ENCODE results near the gene ADAM12. TPM values are rescaled to one million over a fixed set of nuclear protein-coding genes. Genes with fewer than 3 reads are reported as not detected.
A peak's percentile ranks its signal among the peaks of the same experiment; 100 is the strongest.

ADAM12 gene
- total and polyA plus RNA-seq, 2 donors (not counting 1 experiment from before 2014, with no cell fraction given) = 21.0 to 56.9 TPM

DNA sequence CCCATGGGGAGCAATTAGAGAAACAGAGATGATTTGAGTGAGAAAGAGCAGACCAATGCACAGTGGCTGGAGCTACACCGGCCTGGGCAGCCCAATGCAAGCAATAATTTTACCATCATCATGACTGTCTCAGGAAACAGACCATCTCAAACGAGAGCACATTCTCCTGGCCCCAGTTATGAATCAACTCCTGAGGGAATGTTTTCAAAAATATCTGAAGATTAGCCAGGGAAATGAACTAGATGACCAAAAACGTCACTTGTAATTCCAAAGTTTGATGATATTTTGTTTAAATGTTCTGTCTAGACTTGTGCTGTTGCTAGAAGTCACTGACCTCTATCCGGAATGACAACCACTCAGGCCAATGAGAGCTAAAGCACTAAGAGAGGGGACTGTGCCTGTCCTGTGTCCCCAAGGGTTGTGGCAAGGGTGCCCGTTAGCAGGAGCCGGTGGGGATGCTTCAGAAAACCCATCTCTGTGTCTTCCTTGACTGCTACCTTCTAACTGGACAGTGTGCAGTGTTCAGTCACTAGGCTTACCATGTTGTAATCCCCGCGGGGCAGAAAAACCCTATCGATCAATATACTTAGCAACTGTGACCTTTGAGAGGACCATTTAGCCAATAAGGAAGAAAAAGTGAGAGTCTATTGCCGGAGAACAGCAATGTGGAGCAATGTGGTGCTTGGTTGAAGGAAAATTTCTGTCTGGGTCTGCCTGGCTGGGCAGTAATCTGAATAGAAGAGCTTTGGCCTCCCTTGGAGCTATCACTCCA, 202.4 kb downstream of the ADAM12 start:
- Histone ChIP-seq H3K79me2 (ENCODE audit: control insufficient read depth, insufficient read depth, low read length) (no peaks in the 10 kb centered on the region), H3K27ac (ENCODE audit: insufficient read depth, low read length) (no peak overlapping the region)

DNA sequence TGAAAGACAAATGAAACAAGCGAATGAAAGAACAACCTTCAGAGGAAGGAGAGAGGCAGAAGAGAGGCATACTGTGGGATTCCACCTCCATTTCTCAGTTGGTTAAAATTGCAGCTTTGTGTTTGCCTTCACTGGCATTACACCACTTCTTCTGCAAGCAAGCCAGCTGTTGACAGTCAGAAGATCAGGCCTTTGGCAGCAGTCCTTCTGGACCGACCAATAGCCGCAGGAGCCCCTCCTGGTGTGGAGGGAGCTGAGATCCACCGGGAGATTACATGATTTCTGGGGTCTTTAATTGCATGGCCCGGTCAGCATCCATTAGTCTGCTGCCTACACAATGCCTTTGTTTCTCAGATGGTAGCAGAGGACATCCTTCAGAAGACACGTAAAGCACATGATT, 206.7 kb downstream of the ADAM12 start:
- Histone ChIP-seq H3K36me3 (ENCODE audit: control insufficient read depth, insufficient read depth, low read length) (no peaks in the 10 kb centered on the region), H4K20me1 (ENCODE audit: control insufficient read depth, extremely low read depth, insufficient read depth, low read length) (no peaks in the 10 kb centered on the region), H3K27me3 (ENCODE audit: control insufficient read depth, insufficient read depth, low read length) (no peaks in the 10 kb centered on the region), H2AFZ (ENCODE audit: low read length) (no peak overlapping the region), H3K9ac (ENCODE audit: insufficient read depth, low read length) (no peak overlapping the region), H3K4me2 (ENCODE audit: extremely low read depth, insufficient read depth, low read length) (no peak overlapping the region), H3K27ac (ENCODE audit: insufficient read depth, low read length) (no peak overlapping the region), H3K79me2 (ENCODE audit: control insufficient read depth, insufficient read depth, low read length) (no peaks in the 10 kb centered on the region), H3K4me1 (ENCODE audit: control insufficient read depth, extremely low read depth, insufficient read depth, low read length) (no peaks in the 10 kb centered on the region), H3K9me3 (ENCODE audit: control insufficient read depth, insufficient read depth, low read depth, low read length) (no peaks in the 10 kb centered on the region), H3K4me3 (replicated peaks in 1 of 4; ENCODE audit: control extremely low read depth in 1 of 4, insufficient read depth in 1 of 4, low read depth in 3 of 4, low read length in 4 of 4) (no peak overlapping the region)
- peak in 1 of 2 donors; percentile 12 for DNase-seq (ENCODE audit: low read depth in 2 of 2)
- TF ChIP-seq EZH2 (IDR thresholded peaks at IDR 0.05; ENCODE audit: low read length, missing control alignments) = no peak
- TF ChIP-seq, protein P1, sequence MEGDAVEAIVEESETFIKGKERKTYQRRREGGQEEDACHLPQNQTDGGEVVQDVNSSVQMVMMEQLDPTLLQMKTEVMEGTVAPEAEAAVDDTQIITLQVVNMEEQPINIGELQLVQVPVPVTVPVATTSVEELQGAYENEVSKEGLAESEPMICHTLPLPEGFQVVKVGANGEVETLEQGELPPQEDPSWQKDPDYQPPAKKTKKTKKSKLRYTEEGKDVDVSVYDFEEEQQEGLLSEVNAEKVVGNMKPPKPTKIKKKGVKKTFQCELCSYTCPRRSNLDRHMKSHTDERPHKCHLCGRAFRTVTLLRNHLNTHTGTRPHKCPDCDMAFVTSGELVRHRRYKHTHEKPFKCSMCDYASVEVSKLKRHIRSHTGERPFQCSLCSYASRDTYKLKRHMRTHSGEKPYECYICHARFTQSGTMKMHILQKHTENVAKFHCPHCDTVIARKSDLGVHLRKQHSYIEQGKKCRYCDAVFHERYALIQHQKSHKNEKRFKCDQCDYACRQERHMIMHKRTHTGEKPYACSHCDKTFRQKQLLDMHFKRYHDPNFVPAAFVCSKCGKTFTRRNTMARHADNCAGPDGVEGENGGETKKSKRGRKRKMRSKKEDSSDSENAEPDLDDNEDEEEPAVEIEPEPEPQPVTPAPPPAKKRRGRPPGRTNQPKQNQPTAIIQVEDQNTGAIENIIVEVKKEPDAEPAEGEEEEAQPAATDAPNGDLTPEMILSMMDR (conservative IDR thresholded peaks at IDR 0.05 in 1 of 2, IDR thresholded peaks at IDR 0.05 in 1 of 2; ENCODE audit: low read depth in 1 of 2, low read length in 2 of 2) = no peak

More for the DNA sequence above, 202.4 kb downstream of the ADAM12 start:
- Histone ChIP-seq H3K9ac (ENCODE audit: insufficient read depth, low read length) (no peak overlapping the region), H3K27me3 (ENCODE audit: control insufficient read depth, insufficient read depth, low read length) (no peaks in the 10 kb centered on the region), H3K4me1 (ENCODE audit: control insufficient read depth, extremely low read depth, insufficient read depth, low read length) (no peaks in the 10 kb centered on the region), H3K9me3 (ENCODE audit: control insufficient read depth, insufficient read depth, low read depth, low read length) (no peaks in the 10 kb centered on the region), H3K4me3 (replicated peaks in 1 of 4; ENCODE audit: control extremely low read depth in 1 of 4, insufficient read depth in 1 of 4, low read depth in 3 of 4, low read length in 4 of 4) (no peak overlapping the region), H4K20me1 (ENCODE audit: control insufficient read depth, extremely low read depth, insufficient read depth, low read length) (no peaks in the 10 kb centered on the region), H3K36me3 (ENCODE audit: control insufficient read depth, insufficient read depth, low read length) (no peaks in the 10 kb centered on the region), H2AFZ (ENCODE audit: low read length) (no peak overlapping the region), H3K4me2 (ENCODE audit: extremely low read depth, insufficient read depth, low read length) (no peak overlapping the region)
- no peak for TF ChIP-seq EZH2 (IDR thresholded peaks at IDR 0.05; ENCODE audit: low read length, missing control alignments)
- TF ChIP-seq, protein P1 (conservative IDR thresholded peaks at IDR 0.05 in 1 of 2, IDR thresholded peaks at IDR 0.05 in 1 of 2; ENCODE audit: low read depth in 1 of 2, low read length in 2 of 2) = no peak
- no peak for DNase-seq (ENCODE audit: low read depth in 2 of 2)

DNA sequence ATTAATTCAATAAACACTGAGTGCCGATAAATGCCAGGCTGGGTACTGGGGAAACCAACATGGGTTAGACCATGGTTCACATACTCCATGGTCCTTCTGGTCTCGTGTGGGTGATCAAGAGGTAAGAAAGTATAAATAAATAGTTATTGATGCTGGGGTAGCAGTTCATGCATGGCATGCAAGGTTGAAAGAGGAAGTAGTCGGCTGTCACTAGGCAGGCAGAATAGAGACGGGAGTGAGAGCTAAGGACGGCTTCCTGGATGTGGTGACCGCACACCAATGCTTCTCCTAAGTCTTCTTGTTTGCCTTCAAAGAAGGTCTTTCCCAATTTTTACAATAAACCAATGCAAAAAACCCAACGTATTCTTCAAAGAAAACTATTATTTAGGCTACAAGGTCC, 208.6 kb downstream of the ADAM12 start:
- Histone ChIP-seq H3K27me3 (ENCODE audit: control insufficient read depth, insufficient read depth, low read length) (no peaks in the 10 kb centered on the region), H3K4me3 (replicated peaks in 1 of 4; ENCODE audit: control extremely low read depth in 1 of 4, insufficient read depth in 1 of 4, low read depth in 3 of 4, low read length in 4 of 4) (no peak overlapping the region), H4K20me1 (ENCODE audit: control insufficient read depth, extremely low read depth, insufficient read depth, low read length) (no peaks in the 10 kb centered on the region), H3K9me3 (ENCODE audit: control insufficient read depth, insufficient read depth, low read depth, low read length) (no peaks in the 10 kb centered on the region), H3K4me1 (ENCODE audit: control insufficient read depth, extremely low read depth, insufficient read depth, low read length) (no peaks in the 10 kb centered on the region), H3K27ac (ENCODE audit: insufficient read depth, low read length) (no peak overlapping the region), H3K4me2 (ENCODE audit: extremely low read depth, insufficient read depth, low read length) (no peak overlapping the region), H3K79me2 (ENCODE audit: control insufficient read depth, insufficient read depth, low read length) (no peaks in the 10 kb centered on the region), H3K36me3 (ENCODE audit: control insufficient read depth, insufficient read depth, low read length) (no peaks in the 10 kb centered on the region), H2AFZ (ENCODE audit: low read length) (no peak overlapping the region), H3K9ac (ENCODE audit: insufficient read depth, low read length) (no peak overlapping the region)
- no peak for DNase-seq (ENCODE audit: low read depth in 2 of 2)
- TF ChIP-seq, protein P1 (conservative IDR thresholded peaks at IDR 0.05 in 1 of 2, IDR thresholded peaks at IDR 0.05 in 1 of 2; ENCODE audit: low read depth in 1 of 2, low read length in 2 of 2) = no peak
- TF ChIP-seq EZH2 (IDR thresholded peaks at IDR 0.05; ENCODE audit: low read length, missing control alignments) = no peak

Measured in fibroblast of lung (primary cell).